GM18951 (cell line): ENCODE results near the gene PTX4.
"Not testable (repeated sequence)": the region's sequence is repeated elsewhere in the genome, so short reads cannot be mapped to it uniquely, and the experiment has no call there.

ENCODE experiments used
- POLR2A ChIP-seq: IDR thresholded peaks from 4 replicates; pipeline ENCODE4 v1.6.1; 2011; ENCODE audit warnings: mild to moderate bottlenecking; ENCODE audit not compliant: insufficient read length, insufficient read depth; ENCODE audit errors: extremely low read depth
- in situ Hi-C: fragments of 300-500 bp; cut with MboI; formaldehyde crosslinking; loops from one replicate; pipeline ENCODE4 v1.12.0; 2022; ENCODE audit warnings: low sequenced_read_pairs, mixed read lengths, inconsistent platforms; ENCODE audit not compliant: unreplicated experiment

Gene PTX4

GRCh38 chr16:1471569-1472194 is 17.1 kb downstream of the PTX4 start:
- no peak for TF ChIP-seq POLR2A
- in situ Hi-C loops = no loop called here

GRCh38 chr16:1470481-1471251 is 18.1 kb downstream of the PTX4 start:
- TF ChIP-seq POLR2A = no peak
- in situ Hi-C loops = no loop called here

GRCh38 chr16:1469693-1470201 is 19.0 kb downstream of the PTX4 start:
- peak; percentile 22 for TF ChIP-seq POLR2A
- in situ Hi-C loops = no loop called here

- in situ Hi-C loops = not testable (repeated sequence)
Measured at GRCh38 chr16:1469141-1469540, 19.6 kb downstream of the PTX4 start.

GRCh38 chr16:1468426-1468810 is 20.3 kb downstream of the PTX4 start:
- TF ChIP-seq POLR2A = no peak
- in situ Hi-C loops = no loop called here

- in situ Hi-C loops = no loop called here
- TF ChIP-seq POLR2A = no peak
Measured at GRCh38 chr16:1466968-1467521, 21.7 kb downstream of the PTX4 start.

- TF ChIP-seq POLR2A = no peak
- in situ Hi-C loops = no loop called here
Measured at GRCh38 chr16:1466054-1466453, 22.7 kb downstream of the PTX4 start.

- no peak for TF ChIP-seq POLR2A
- in situ Hi-C loops = no loop called here
Measured at GRCh38 chr16:1465567-1465915, 23.2 kb downstream of the PTX4 start.

- TF ChIP-seq POLR2A = no peak
- in situ Hi-C loops = no loop called here
Measured at GRCh38 chr16:1464894-1465566, 23.7 kb downstream of the PTX4 start.

GRCh38 chr16:1464196-1464893 is 24.4 kb downstream of the PTX4 start:
- TF ChIP-seq POLR2A = no peak
- in situ Hi-C loops = no loop called here

- in situ Hi-C loops = no loop called here
- TF ChIP-seq POLR2A = no peak
Measured at GRCh38 chr16:1461146-1461545, 27.6 kb downstream of the PTX4 start.

GRCh38 chr16:1460602-1461138 is 28.1 kb downstream of the PTX4 start:
- in situ Hi-C loops = no loop called here
- TF ChIP-seq POLR2A = no peak

GRCh38 chr16:1459967-1460366 is 28.8 kb downstream of the PTX4 start:
- in situ Hi-C loops = no loop called here
- no peak for TF ChIP-seq POLR2A
